Smooth muscle cell (in vitro differentiated cells): ENCODE data around the gene MED19. TPM values are rescaled to one million over a fixed set of nuclear protein-coding genes. Genes with fewer than 3 reads are reported as not detected.

Experiments used
- DNase-seq: peaks from one replicate; lab custom pipeline; 2025; ENCODE audit not compliant: unreplicated experiment; lab: John Stamatoyannopoulos, UW
- H2AFZ ChIP-seq: fragments of 200-600 bp; sonication (generic); 2 replicates; pipeline ENCODE4 v1.6.0; 2016; ENCODE audit warnings: antibody characterized with exemption, low read depth, mild to moderate bottlenecking
- H3F3A ChIP-seq: fragments of 200-600 bp; sonication (generic); 2 replicates; pipeline ENCODE4 v1.6.0; 2017; ENCODE audit warnings: antibody characterized with exemption, low read depth
- H3K27ac ChIP-seq: fragments of 200-600 bp; sonication (generic); 2 replicates; pipeline ENCODE4 v1.5.1; 2016; ENCODE audit warnings: low read depth, mild to moderate bottlenecking
- H3K27me3 ChIP-seq: fragments of 200-600 bp; sonication (generic); 2 replicates; pipeline ENCODE4 v1.6.1; 2016; ENCODE audit warnings: low read depth, mild to moderate bottlenecking
- H3K36me3 ChIP-seq: fragments of 200-600 bp; sonication (generic); 2 replicates; pipeline ENCODE4 v1.5.1; 2016; ENCODE audit warnings: low read depth
- H3K4me1 ChIP-seq: fragments of 200-600 bp; sonication (generic); 2 replicates; pipeline ENCODE4 v1.5.1; 2016; ENCODE audit warnings: low read depth
- H3K4me2 ChIP-seq: fragments of 200-600 bp; sonication (generic); 2 replicates; pipeline ENCODE4 v1.6.0; 2016; ENCODE audit warnings: mild to moderate bottlenecking
- H3K4me3 ChIP-seq: fragments of 200-600 bp; sonication (generic); 2 replicates; pipeline ENCODE4 v1.5.1; 2016; ENCODE audit warnings: mild to moderate bottlenecking
- H3K79me2 ChIP-seq: fragments of 200-600 bp; sonication (generic); 2 replicates; pipeline ENCODE4 v1.6.0; 2016; ENCODE audit warnings: low read depth, mild to moderate bottlenecking
- H3K9ac ChIP-seq: fragments of 200-600 bp; sonication (generic); 2 replicates; pipeline ENCODE4 v1.6.0; 2016; ENCODE audit warnings: low read depth
- H3K9me3 ChIP-seq: fragments of 200-600 bp; sonication (generic); replicated peaks from 2 replicates; pipeline ENCODE4 v1.5.1; 2016; ENCODE audit warnings: low read depth
- H4K20me1 ChIP-seq: fragments of 200-600 bp; sonication (generic); 2 replicates; pipeline ENCODE4 v1.6.0; 2016; ENCODE audit warnings: low read depth
- CTCF ChIP-seq: fragments of 200-600 bp; sonication (generic); IDR thresholded peaks from 2 replicates; pipeline ENCODE4 v1.5.1; 2017; ENCODE audit warnings: borderline replicate concordance, mild to moderate bottlenecking, antibody characterized with exemption; ENCODE audit not compliant: insufficient read depth, poor library complexity, severe bottlenecking
- WGBS: methylation state at CpG from one replicate; pipeline ENCODE4 v1.1.7; 2016; ENCODE audit warnings: low lambda C conversion rate; 5-methylcytosine and 5-hydroxymethylcytosine counted together
- polyA plus RNA-seq: library from polyadenylated mRNA; unstranded; fragments of >200 nt; fragmentation: Nextera tagmentation; extraction: Ambion mirVana; gene quantifications from 2 replicates; pipeline ENCODE4 v1.2.1, GENCODE V29; 2016
- total RNA-seq: library from RNA; depleted of rRNA; stranded (reverse); fragments of >200 nt; gene quantifications from 2 replicates; pipeline ENCODE4 v1.2.3, GENCODE V29; 2014

The MED19 gene
- total and polyA plus RNA-seq, 2 experiments from 2014 or later, result 25.3 to 37.9 TPM

GRCh38 chr11:57744357-57744756 lies 32.3 kb upstream of the MED19 start:
- Histone ChIP-seq H3F3A (peaks cover 21% of the 10 kb centered on the region), H3K79me2 (peaks cover 30% of the 10 kb centered on the region), H3K4me3 (no peak overlapping the region), H3K9ac (no peak overlapping the region), H3K36me3 (no peaks in the 10 kb centered on the region), H4K20me1 (peaks cover 6% of the 10 kb centered on the region), H3K9me3 (no peaks in the 10 kb centered on the region), H3K4me2 (no peak overlapping the region), H3K27ac (no peak overlapping the region), H3K27me3 (no peaks in the 10 kb centered on the region), H2AFZ (no peak overlapping the region), H3K4me1 (peaks cover 9% of the 10 kb centered on the region)
- DNase-seq, result no peak
- WGBS, result 96% methylated on average over 2 of the region's 2 CpGs
- TF ChIP-seq CTCF, result no peak

- Histone ChIP-seq H3K27me3 (no peaks in the 10 kb centered on the region), H3F3A (peaks cover 14% of the 10 kb centered on the region), H3K79me2 (peaks cover 30% of the 10 kb centered on the region), H2AFZ (peak overlapping the region; percentile 66), H3K4me2 (peak overlapping the region; percentile 97), H4K20me1 (peaks cover 6% of the 10 kb centered on the region), H3K9me3 (no peaks in the 10 kb centered on the region), H3K4me1 (peaks cover 9% of the 10 kb centered on the region), H3K4me3 (peak overlapping the region; percentile 95), H3K36me3 (no peaks in the 10 kb centered on the region), H3K27ac (peak overlapping the region; percentile 95), H3K9ac (peak overlapping the region; percentile 96)
- DNase-seq, result no peak
- no peak for TF ChIP-seq CTCF
- 4% methylated on average over 10 of the region's 10 CpGs for WGBS
These were observed 30.1 kb upstream of the MED19 start for GRCh38 chr11:57742087-57742452.

- H2AFZ ChIP-seq, result peak within 1 kb of the TSS; percentile 66
- peaks cover 6% of the 10 kb centered on the region for H4K20me1 ChIP-seq
- peaks cover 30% of the 10 kb centered on the region for H3K79me2 ChIP-seq
- H3K27me3 ChIP-seq, result no peaks in the 10 kb centered on the region
- H3K27ac ChIP-seq, result peak within 1 kb of the TSS; percentile 95
- peaks cover 9% of the 10 kb centered on the region for H3K4me1 ChIP-seq
- peak; percentile 86 for DNase-seq
- H3K9me3 ChIP-seq, result no peaks in the 10 kb centered on the region
- 1% methylated on average over 71 of the region's 75 CpGs for WGBS
- peaks cover 14% of the 10 kb centered on the region for H3F3A ChIP-seq
- no peak for TF ChIP-seq CTCF
- H3K9ac ChIP-seq, result peak within 1 kb of the TSS; percentile 96
- peak within 1 kb of the TSS; percentile 97 for H3K4me2 ChIP-seq
- peak within 1 kb of the TSS; percentile 95 for H3K4me3 ChIP-seq
- H3K36me3 ChIP-seq, result no peaks in the 10 kb centered on the region
These were observed 29.4 kb upstream of the MED19 start, which contains the start of gene SELENOH for GRCh38 chr11:57741132-57742086. Gene SELENOH, plus strand, starts transcription at chr11:57741491. Its CDS starts 105 bp downstream, at chr11:57741596.
